ENCODE results near the gene ERBB4. TPM values are rescaled to one million over a fixed set of nuclear protein-coding genes. Genes with fewer than 3 reads are reported as not detected.

ERBB4 gene
- polyA plus RNA-seq, 2 of the 4 experiments (the other 2 are of a cell fraction): not detected

- ChIA-PET POLR2A (no interaction called here), CTCF (no interaction called here)
- ATAC-seq: no peak
- no peak overlapping the region for H3K4me2 ChIP-seq
- no peak overlapping the region for H3K4me3 ChIP-seq
- no peaks in the 10 kb centered on the region for H3K4me1 ChIP-seq
- TF ChIP-seq ZNF302 (CRISPR knock-in tag; IDR thresholded peaks at IDR 0.05) (no peak), RCOR1 (IDR thresholded peaks at IDR 0.05; ENCODE audit: low read depth, low read length) (no peak), NR3C1 (IDR thresholded peaks at IDR 0.05) (no peak), NFE2L2 (conservative IDR thresholded peaks at IDR 0.05; ENCODE audit: low read length) (no peak), HOXB13 (CRISPR knock-in tag; IDR thresholded peaks at IDR 0.05; ENCODE audit: low read depth) (no peak), BCL3 (IDR thresholded peaks at IDR 0.05) (no peak), TFCP2L1 (CRISPR knock-in tag; IDR thresholded peaks at IDR 0.05) (no peak), ZC3H11A (IDR thresholded peaks at IDR 0.05) (no peak), CBX2 (IDR thresholded peaks at IDR 0.05; ENCODE audit: borderline replicate concordance, low read depth) (no peak), NPAS2 (CRISPR knock-in tag; IDR thresholded peaks at IDR 0.05; ENCODE audit: borderline replicate concordance) (no peak)
- no peak overlapping the region for H3K27ac ChIP-seq
- WGBS (ENCODE audit: missing lambda C conversion rate): 21% methylated on average over 3 of the region's 3 CpGs
- no peaks in the 10 kb centered on the region for H3K9me3 ChIP-seq
- no peak for FAIRE-seq
- no peak for DNase-seq (ENCODE audit: low read depth in 1 of 2, low spot score in 1 of 2)
Observed at GRCh38 chr2:211351987-211352386, 1186.6 kb downstream of the ERBB4 start.

- TF ChIP-seq CTCF (IDR thresholded peaks at IDR 0.05) (no peak), NPAS2 (CRISPR knock-in tag; IDR thresholded peaks at IDR 0.05; ENCODE audit: borderline replicate concordance) (no peak), ZNF302 (CRISPR knock-in tag; IDR thresholded peaks at IDR 0.05) (no peak), E2F6 (IDR thresholded peaks at IDR 0.05; ENCODE audit: borderline replicate concordance, low read depth) (no peak), HES2 (IDR thresholded peaks at IDR 0.05) (no peak), MAZ (IDR thresholded peaks at IDR 0.05; ENCODE audit: borderline replicate concordance, low read depth, low read length) (no peak), CEBPB (IDR thresholded peaks at IDR 0.05) (no peak), TP53 (CRISPR knock-in tag; IDR thresholded peaks at IDR 0.05) (no peak), REST (IDR thresholded peaks at IDR 0.05) (no peak), FOSL2 (IDR thresholded peaks at IDR 0.05) (no peak), FOSL2 (CRISPR knock-in tag; IDR thresholded peaks at IDR 0.05) (no peak), USF2 (IDR thresholded peaks at IDR 0.05) (no peak), EP300 (IDR thresholded peaks at IDR 0.05) (no peak), CHD2 (IDR thresholded peaks at IDR 0.05; ENCODE audit: low read length, partially characterized antibody) (no peak)
- Histone ChIP-seq H3K4me3 (no peak overlapping the region), H3K9me3 (no peaks in the 10 kb centered on the region), H3K4me2 (no peak overlapping the region), H3K27ac (no peak overlapping the region), H3K4me1 (no peaks in the 10 kb centered on the region)
- 17% methylated on average over 2 of the region's 2 CpGs for WGBS (ENCODE audit: missing lambda C conversion rate)
- ATAC-seq (no peak), DNase-seq (ENCODE audit: low read depth in 1 of 2, low spot score in 1 of 2) (no peak), FAIRE-seq (no peak)
- ChIA-PET CTCF (no interaction called here), POLR2A (no interaction called here)
Observed at GRCh38 chr2:211349031-211349430, 1189.6 kb downstream of the ERBB4 start.
